GM21825 (cell line): Measurements from ENCODE around the gene VWA8.
A peak's percentile ranks its signal among the peaks of the same experiment; 100 is the strongest.
"Not testable (repeated sequence)": the region's sequence is repeated elsewhere in the genome, so short reads cannot be mapped to it uniquely, and the experiment has no call there.

Experiments
- ATAC-seq: cut with Tn5 transposase; IDR thresholded peaks from one replicate; pipeline ENCODE4 v1.9.1; 2021; ENCODE audit warnings: mild to moderate bottlenecking, moderate library complexity; ENCODE audit not compliant: unreplicated experiment

The VWA8 gene

DNA sequence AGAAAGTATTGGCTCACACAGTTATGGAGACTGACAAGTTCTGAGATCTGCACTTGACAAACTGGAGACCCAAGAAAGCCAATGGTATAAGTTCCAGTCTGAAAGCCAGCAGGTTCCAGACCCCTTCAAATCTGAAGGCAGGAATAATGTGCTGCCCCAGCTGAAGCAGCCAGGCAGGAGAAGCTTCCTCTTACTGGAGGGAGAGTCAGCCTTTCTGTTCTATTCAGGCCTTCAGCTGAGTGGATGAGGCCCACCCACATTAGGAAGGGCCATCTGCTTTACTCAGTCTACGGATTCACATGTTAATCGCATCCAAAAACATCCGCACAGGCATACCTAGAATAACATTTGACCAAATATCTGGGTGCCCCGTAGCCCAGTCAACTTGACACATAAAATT is 8.2 kb upstream of the VWA8 start:
- no peak for ATAC-seq

DNA sequence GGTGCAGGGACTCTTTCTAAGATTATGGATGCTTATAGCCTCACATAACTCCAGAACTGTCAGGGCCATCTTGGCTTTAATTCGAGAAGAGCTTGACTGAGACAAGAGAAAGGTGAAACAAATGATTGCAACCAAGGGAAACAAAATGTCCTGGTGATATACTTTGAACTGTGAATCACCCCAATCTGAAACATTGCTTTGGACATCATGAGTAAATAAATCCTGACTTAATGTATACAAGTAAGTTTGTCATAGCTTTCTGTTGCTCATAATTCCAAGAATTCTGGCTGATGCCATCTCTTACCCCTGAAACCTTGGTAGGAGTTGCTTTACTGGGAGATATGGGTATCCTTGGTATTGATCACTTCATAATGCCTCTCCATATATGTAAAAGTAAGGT is 5.8 kb upstream of the VWA8 start:
- ATAC-seq: no peak

- no peak for ATAC-seq
These were observed 2.1 kb upstream of the VWA8 start for GRCh38 chr13:41962994-41963393.

GRCh38 chr13:41961466-41961760 is 504 bp upstream of the VWA8 start:
- no peak for ATAC-seq

- ATAC-seq: peak; percentile 3
These were observed 685 bp downstream of the VWA8 start for GRCh38 chr13:41960211-41960636.

GRCh38 chr13:41956272-41956671 is 4.6 kb downstream of the VWA8 start:
- no peak for ATAC-seq

DNA sequence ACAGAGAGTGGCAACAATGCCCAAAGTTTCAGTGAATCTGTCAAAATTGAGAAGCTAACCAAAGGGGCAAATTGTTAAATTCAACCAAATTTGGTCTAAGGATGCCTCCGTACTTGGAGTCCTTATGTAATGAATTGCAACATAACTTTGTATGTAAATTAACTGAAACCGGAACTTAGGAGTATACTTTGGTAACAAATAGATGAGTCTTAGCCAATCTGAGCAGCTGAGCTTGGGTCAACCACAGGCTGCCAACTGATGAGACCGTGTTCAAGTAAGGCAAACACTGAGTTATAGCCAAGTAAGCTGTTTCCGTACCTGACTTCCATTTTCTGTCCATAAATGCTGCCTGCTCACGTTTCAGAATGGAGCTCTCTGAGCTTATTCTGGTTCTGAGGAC is 5.3 kb downstream of the VWA8 start:
- no peak for ATAC-seq

- no peak for ATAC-seq
These were observed 6.7 kb downstream of the VWA8 start for GRCh38 chr13:41954226-41954625.

- ATAC-seq: no peak
These were observed 8.2 kb downstream of the VWA8 start for GRCh38 chr13:41952749-41953148.

GRCh38 chr13:41949104-41949503 is 11.8 kb downstream of the VWA8 start:
- ATAC-seq: not testable (repeated sequence)

- no peak for ATAC-seq
These were observed 15.0 kb downstream of the VWA8 start for GRCh38 chr13:41945926-41946325.

- no peak for ATAC-seq
These were observed 16.1 kb downstream of the VWA8 start for GRCh38 chr13:41944635-41945397.

GRCh38 chr13:41944229-41944628 is 16.7 kb downstream of the VWA8 start:
- ATAC-seq: no peak

DNA sequence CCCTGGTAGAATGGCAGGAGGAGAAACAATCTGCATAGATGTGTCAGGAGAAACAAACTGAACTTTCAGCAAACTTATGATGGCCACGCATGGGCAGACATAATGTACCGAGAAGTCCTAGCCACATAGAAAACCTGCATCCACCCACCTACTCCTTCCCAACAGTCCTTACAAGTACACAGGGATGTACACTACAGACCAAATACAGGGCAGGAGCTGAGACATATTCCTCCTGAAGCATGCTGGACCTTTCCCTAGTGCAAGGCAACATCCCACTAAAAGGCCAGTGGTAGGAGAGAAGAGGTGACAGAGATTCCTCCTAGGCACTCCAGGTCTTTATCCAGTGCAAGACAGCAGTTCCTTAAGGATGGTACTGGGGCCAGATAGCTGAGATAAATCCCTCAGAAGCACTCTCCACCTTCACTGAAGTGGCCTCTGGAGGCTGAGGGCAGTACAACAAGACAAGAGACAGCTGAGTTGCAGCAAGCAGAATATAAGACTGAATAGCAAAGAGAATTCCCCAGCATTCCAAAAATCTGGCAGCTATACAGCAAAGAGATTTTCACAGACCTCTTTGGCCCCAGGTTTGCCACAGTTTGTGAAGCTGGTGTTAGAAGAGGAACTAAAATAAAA is 18.3 kb downstream of the VWA8 start:
- no peak for ATAC-seq

DNA sequence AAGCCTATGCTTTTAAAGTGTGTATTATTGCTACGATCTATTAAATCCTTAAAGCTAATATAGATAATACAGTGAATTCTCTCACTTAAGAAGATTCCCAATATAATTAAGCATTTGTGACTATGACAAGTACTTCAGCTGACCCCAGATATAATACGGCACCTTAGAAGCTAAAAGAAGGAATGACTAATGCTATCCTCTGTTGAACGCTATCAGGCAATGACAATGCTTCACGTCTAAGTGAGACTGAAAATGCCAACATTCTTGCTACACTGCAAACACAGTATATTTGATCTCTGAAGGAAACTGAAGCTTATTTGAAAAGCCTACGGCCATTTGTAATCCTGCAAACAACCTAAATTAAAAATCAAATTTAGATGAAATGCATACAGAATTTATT is 19.7 kb downstream of the VWA8 start:
- no peak for ATAC-seq

- ATAC-seq: no peak
These were observed 21.5 kb downstream of the VWA8 start for GRCh38 chr13:41939398-41939797.

DNA sequence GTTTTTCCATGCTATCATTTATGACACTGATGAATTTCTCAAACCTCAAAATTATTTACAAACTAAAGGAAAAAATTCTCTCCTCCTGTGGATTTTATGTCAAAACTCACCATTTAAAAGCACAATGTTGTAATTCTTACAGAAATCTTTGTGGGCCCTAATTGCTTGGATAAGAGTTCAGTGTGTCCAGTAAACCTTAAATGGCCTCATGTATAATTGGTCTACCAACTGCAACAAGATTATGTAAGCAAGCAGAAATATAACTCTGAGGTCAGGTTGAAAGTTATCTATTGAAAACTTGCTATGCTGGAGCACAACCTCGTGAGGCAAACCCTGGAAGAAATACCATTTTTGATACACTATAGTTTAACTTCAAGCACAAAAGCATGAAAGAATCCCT is 22.0 kb downstream of the VWA8 start:
- no peak for ATAC-seq

- ATAC-seq: no peak
These were observed 23.5 kb downstream of the VWA8 start for GRCh38 chr13:41937388-41937787.

DNA sequence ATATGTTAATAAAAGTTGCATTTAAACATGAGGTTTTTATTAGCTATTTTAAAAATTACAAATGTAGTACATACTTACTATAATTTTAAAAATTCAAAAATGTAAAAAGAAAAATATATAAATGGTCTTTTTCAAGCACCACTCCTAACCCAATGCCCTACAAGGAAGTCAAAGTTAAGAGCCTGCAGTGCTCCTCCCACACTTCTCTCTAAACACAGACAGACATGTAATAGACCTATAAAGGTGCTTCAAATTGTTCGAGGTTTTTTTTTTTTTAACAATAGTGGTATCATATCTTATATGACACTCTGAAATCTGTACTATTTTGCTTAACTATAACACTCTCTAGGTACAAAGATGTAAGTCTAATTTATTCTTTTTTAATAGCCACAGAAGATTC is 25.4 kb downstream of the VWA8 start:
- no peak for ATAC-seq

- no peak for ATAC-seq
These were observed 25.9 kb downstream of the VWA8 start for GRCh38 chr13:41934994-41935393.

GRCh38 chr13:41934120-41934519 is 26.8 kb downstream of the VWA8 start:
- no peak for ATAC-seq

DNA sequence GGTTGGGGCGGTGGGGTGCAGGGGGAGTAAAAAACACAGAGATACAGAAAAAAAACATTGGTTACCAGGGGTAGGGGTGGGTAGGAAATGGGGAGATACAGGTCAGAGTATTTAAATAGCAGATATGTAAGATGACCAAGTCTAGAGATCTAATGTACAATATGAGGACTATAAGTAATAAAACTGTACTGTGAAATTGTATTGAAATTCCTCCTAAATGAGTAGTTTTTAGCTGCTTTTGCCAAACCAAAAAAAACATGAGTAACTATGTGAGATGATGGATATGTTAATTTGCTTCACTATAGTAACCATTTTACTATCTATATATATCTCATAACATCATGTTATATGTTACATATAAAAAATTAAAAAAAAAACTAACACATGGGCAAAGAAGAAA is 29.6 kb downstream of the VWA8 start:
- no peak for ATAC-seq

DNA sequence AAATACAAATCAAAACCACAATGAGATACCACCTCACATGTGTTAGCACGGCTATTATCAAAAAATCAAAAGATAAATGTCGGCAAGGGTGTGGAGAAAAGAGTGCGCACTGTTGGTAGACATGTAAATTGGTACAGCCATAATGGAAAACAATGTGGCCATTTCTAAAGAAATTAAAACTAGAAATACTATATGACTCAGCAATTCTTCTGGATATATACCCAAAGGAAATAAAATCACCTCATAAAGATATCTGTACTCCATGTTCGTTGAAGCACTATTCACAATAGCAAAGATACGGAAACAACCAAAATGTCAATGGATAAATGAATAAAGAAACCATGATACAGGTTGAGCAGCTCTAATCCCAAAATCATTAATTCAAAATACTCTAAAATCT is 30.8 kb downstream of the VWA8 start:
- no peak for ATAC-seq
